HEK293 (cell line): ENCODE data around the gene NFATC3.

Experiments used
- CTCF ChIA-PET: fragments of 350-600 bp; formaldehyde crosslinking; extraction: SDS; loops from one replicate; lab custom pipeline; 2021; ENCODE audit warnings: antibody characterized with exemption; lab: Yijun Ruan, JAX
- POLR2A ChIA-PET: fragments of 300-600 bp; formaldehyde crosslinking; extraction: SDS; loops from one replicate; lab custom pipeline; 2020; ENCODE audit warnings: antibody characterized with exemption, inconsistent platforms; lab: Yijun Ruan, JAX
- H3K27ac ChIP-seq: fragments of 200-500 bp; sonication (Bioruptor generic); 2 replicates; pipeline ENCODE4 v1.5.1; 2014; ENCODE audit warnings: low read depth, low read length, control low read depth, inconsistent platforms; ENCODE audit errors: extremely low read depth
- H3K36me3 ChIP-seq, 2 experiments: fragments of 200-500 bp in 1 of 2; sonication (Bioruptor generic) in 1 of 2; 1 replicate in 1 of 2; 2 replicates in 1 of 2; pipeline ENCODE4 v1.5.1; 2014 to 2017; ENCODE audit warnings: inconsistent platforms in 2 of 2, low read length in 2 of 2; ENCODE audit not compliant: control insufficient read depth in 2 of 2, insufficient read depth in 1 of 2
- H3K4me1 ChIP-seq: fragments of 200-500 bp; sonication (Bioruptor generic); 2 replicates; pipeline ENCODE4 v1.5.1; 2014; ENCODE audit warnings: mild to moderate bottlenecking, low read length, inconsistent platforms; ENCODE audit not compliant: control insufficient read depth, insufficient read depth
- H3K4me3 ChIP-seq: 2 replicates; pipeline ENCODE4 v1.5.1; 2011; ENCODE audit warnings: low read depth, mild to moderate bottlenecking, control low read depth, low read length, moderate library complexity
- H3K9me3 ChIP-seq: fragments of 200-500 bp; sonication (Bioruptor generic); 2 replicates; pipeline ENCODE4 v1.5.1; 2014; ENCODE audit warnings: low read depth, low read length, inconsistent platforms; ENCODE audit not compliant: control insufficient read depth, insufficient read depth
- KLF1 ChIP-seq: fragments of 450-650 bp; formaldehyde crosslinking; IDR thresholded peaks from 2 replicates; pipeline ENCODE4 v1.5.1; 2016; ENCODE audit warnings: missing biosample characterization, missing genetic modification characterization
- KLF7 ChIP-seq: fragments of 450-650 bp; formaldehyde crosslinking; IDR thresholded peaks from 2 replicates; pipeline ENCODE4 v1.5.1; 2016; ENCODE audit warnings: missing biosample characterization, missing genetic modification characterization, borderline replicate concordance
- KLF8 ChIP-seq: fragments of 450-650 bp; formaldehyde crosslinking; IDR thresholded peaks from 2 replicates; pipeline ENCODE4 v1.5.1; 2016; ENCODE audit warnings: missing biosample characterization, missing genetic modification characterization
- KLF9 ChIP-seq: fragments of 450-650 bp; formaldehyde crosslinking; IDR thresholded peaks from 2 replicates; pipeline ENCODE4 v1.5.1; 2016; ENCODE audit warnings: missing biosample characterization, missing genetic modification characterization, low read depth
- MZF1 ChIP-seq: fragments of 450-650 bp; formaldehyde crosslinking; IDR thresholded peaks from 2 replicates; pipeline ENCODE4 v1.5.1; 2017; ENCODE audit warnings: missing biosample characterization, missing genetic modification characterization, borderline replicate concordance
- REST ChIP-seq: fragments of 450-650 bp; formaldehyde crosslinking; IDR thresholded peaks from 2 replicates; pipeline ENCODE4 v1.5.1; 2016; ENCODE audit warnings: missing biosample characterization, missing genetic modification characterization
- ZBTB20 ChIP-seq: fragments of 450-650 bp; formaldehyde crosslinking; IDR thresholded peaks from 2 replicates; pipeline ENCODE4 v1.5.1; 2016; ENCODE audit warnings: missing biosample characterization, missing genetic modification characterization
- ZFP3 ChIP-seq: fragments of 450-650 bp; formaldehyde crosslinking; IDR thresholded peaks from 2 replicates; pipeline ENCODE4 v1.5.1; 2016; ENCODE audit warnings: low read depth, missing biosample characterization, missing genetic modification characterization
- ZFP69B ChIP-seq: fragments of 450-650 bp; formaldehyde crosslinking; IDR thresholded peaks from 2 replicates; pipeline ENCODE4 v1.5.1; 2016; ENCODE audit warnings: missing biosample characterization, missing genetic modification characterization
- ZNF148 ChIP-seq: fragments of 450-650 bp; formaldehyde crosslinking; IDR thresholded peaks from 2 replicates; pipeline ENCODE4 v1.5.0; 2017; ENCODE audit warnings: missing biosample characterization, missing genetic modification characterization, borderline replicate concordance
- ZNF16 ChIP-seq: fragments of 450-650 bp; formaldehyde crosslinking; IDR thresholded peaks from 2 replicates; pipeline ENCODE4 v1.5.1; 2016; ENCODE audit warnings: low read depth, missing biosample characterization, missing genetic modification characterization
- ZNF214 ChIP-seq: fragments of 450-650 bp; formaldehyde crosslinking; IDR thresholded peaks from 2 replicates; pipeline ENCODE4 v1.5.1; 2017; ENCODE audit warnings: missing biosample characterization, mild to moderate bottlenecking, missing genetic modification characterization, borderline replicate concordance
- ZNF23 ChIP-seq: fragments of 450-650 bp; formaldehyde crosslinking; IDR thresholded peaks from 2 replicates; pipeline ENCODE4 v1.5.1; 2016; ENCODE audit warnings: missing biosample characterization, missing genetic modification characterization, borderline replicate concordance
- ZNF239 ChIP-seq: fragments of 450-650 bp; formaldehyde crosslinking; IDR thresholded peaks from 2 replicates; pipeline ENCODE4 v1.5.1; 2016; ENCODE audit warnings: missing biosample characterization, missing genetic modification characterization
- ZNF274 ChIP-seq, 2 experiments: fragments of 200-500 bp in 1 of 2; fragments of 450-650 bp in 1 of 2; sonication (Bioruptor generic) in 1 of 2; formaldehyde crosslinking in 1 of 2; IDR thresholded peaks; 2 replicates each; pipeline versions ENCODE4 v1.5.1 to v1.6.1; 2014 to 2016; ENCODE audit warnings: borderline replicate concordance in 1 of 2, inconsistent platforms in 1 of 2, low read length in 1 of 2, missing biosample characterization in 1 of 2, missing genetic modification characterization in 1 of 2
- ZNF292 ChIP-seq: fragments of 450-650 bp; formaldehyde crosslinking; IDR thresholded peaks from 2 replicates; pipeline ENCODE4 v1.5.1; 2016; ENCODE audit warnings: low read depth, missing biosample characterization, missing genetic modification characterization, borderline replicate concordance
- ZNF362 ChIP-seq: fragments of 450-650 bp; formaldehyde crosslinking; IDR thresholded peaks from 2 replicates; pipeline ENCODE4 v1.5.1; 2016; ENCODE audit warnings: missing biosample characterization, missing genetic modification characterization
- ZNF449 ChIP-seq: fragments of 450-650 bp; formaldehyde crosslinking; IDR thresholded peaks from 2 replicates; pipeline ENCODE4 v1.5.1; 2017; ENCODE audit warnings: missing biosample characterization, mild to moderate bottlenecking, missing genetic modification characterization, moderate library complexity
- ZNF48 ChIP-seq: fragments of 450-650 bp; formaldehyde crosslinking; IDR thresholded peaks from 2 replicates; pipeline ENCODE4 v1.5.1; 2016; ENCODE audit warnings: missing biosample characterization, missing genetic modification characterization
- ZNF521 ChIP-seq: fragments of 450-650 bp; formaldehyde crosslinking; IDR thresholded peaks from 2 replicates; pipeline ENCODE4 v1.5.1; 2017; ENCODE audit warnings: missing biosample characterization, mild to moderate bottlenecking, missing genetic modification characterization
- ZNF544 ChIP-seq: fragments of 450-650 bp; formaldehyde crosslinking; IDR thresholded peaks from 2 replicates; pipeline ENCODE4 v1.5.0; 2017; ENCODE audit warnings: missing biosample characterization, missing genetic modification characterization
- ZNF549 ChIP-seq: fragments of 450-650 bp; IDR thresholded peaks from 2 replicates; pipeline ENCODE4 v1.5.1; 2018; ENCODE audit warnings: missing biosample characterization, missing genetic modification characterization, mild to moderate bottlenecking, inconsistent platforms, moderate library complexity
- ZNF558 ChIP-seq: fragments of 450-650 bp; formaldehyde crosslinking; IDR thresholded peaks from 2 replicates; pipeline ENCODE4 v1.5.1; 2016; ENCODE audit warnings: missing biosample characterization, missing genetic modification characterization
- ZNF600 ChIP-seq: fragments of 450-650 bp; formaldehyde crosslinking; IDR thresholded peaks from 2 replicates; pipeline ENCODE4 v1.5.1; 2016; ENCODE audit warnings: missing biosample characterization, missing genetic modification characterization
- ZNF791 ChIP-seq: fragments of 450-650 bp; formaldehyde crosslinking; IDR thresholded peaks from 2 replicates; pipeline ENCODE4 v1.5.1; 2016; ENCODE audit warnings: missing biosample characterization, missing genetic modification characterization
- ZSCAN30 ChIP-seq: fragments of 450-650 bp; IDR thresholded peaks from 2 replicates; pipeline ENCODE4 v1.5.1; 2018; ENCODE audit warnings: missing biosample characterization, mild to moderate bottlenecking, missing genetic modification characterization, moderate library complexity

The NFATC3 gene

GRCh38 chr16:68217506-68217905 lies 132.3 kb downstream of the NFATC3 start:
- H3K27ac ChIP-seq = no peak overlapping the region
- CTCF ChIA-PET = interaction anchor here (1.7 kb wide), 1 partner anchor 11 kb away, joined by 7 read pairs; no protein-coding TSS in a partner anchor
- peaks cover 0 to 7% of the 10 kb centered on the region in 2 experiments; a peak in 2 of 3 replicates for H3K36me3 ChIP-seq
- TF ChIP-seq ZNF558 (no peak), KLF1 (tag by site-specific recombination) (no peak), REST (no peak), ZFP69B (no peak), ZNF791 (tag by site-specific recombination) (no peak), ZNF148 (no peak), ZNF239 (no peak), ZBTB20 (tag by site-specific recombination) (no peak), ZNF16 (tag by site-specific recombination) (no peak), ZNF449 (tag by site-specific recombination) (no peak), ZFP3 (no peak), KLF8 (tag by site-specific recombination) (no peak), KLF7 (tag by site-specific recombination) (no peak)
- POLR2A ChIA-PET = interaction anchor here (0.6 kb wide), 2 partner anchors 9 to 19 kb away, joined by 3 to 7 read pairs; partner anchors contain the start of gene ESRP2
- H3K4me1 ChIP-seq = no peaks in the 10 kb centered on the region
- no peaks in the 10 kb centered on the region for H3K9me3 ChIP-seq
- no peak overlapping the region for H3K4me3 ChIP-seq

- H3K36me3 ChIP-seq = peaks cover 0 to 7% of the 10 kb centered on the region in 2 experiments; a peak in 2 of 3 replicates
- no peaks in the 10 kb centered on the region for H3K4me1 ChIP-seq
- H3K4me3 ChIP-seq = no peak overlapping the region
- CTCF ChIA-PET = interaction anchor here (0.6 to 0.7 kb wide), 2 partner anchors 9 to 98 kb away, joined by 4 to 6 read pairs; no protein-coding TSS in a partner anchor
- POLR2A ChIA-PET = no interaction called here
- H3K9me3 ChIP-seq = no peaks in the 10 kb centered on the region
- no peak overlapping the region for H3K27ac ChIP-seq
- TF ChIP-seq MZF1 (tag by site-specific recombination) = no peak
- no peak for TF ChIP-seq ZNF48 (tag by site-specific recombination)
- no peak for TF ChIP-seq ZNF292 (tag by site-specific recombination)
- TF ChIP-seq ZNF23 = no peak
- no peak for TF ChIP-seq ZNF274 (IDR thresholded peaks at IDR 0.05; ENCODE audit: low read length)
- TF ChIP-seq ZNF274 (tag by site-specific recombination; IDR thresholded peaks at IDR 0.05; ENCODE audit: borderline replicate concordance) = no peak
- no peak for TF ChIP-seq ZSCAN30 (tag by site-specific recombination)
- no peak for TF ChIP-seq ZNF600
- TF ChIP-seq ZNF362 (tag by site-specific recombination) = no peak
- no peak for TF ChIP-seq ZNF549 (tag by site-specific recombination)
- no peak for TF ChIP-seq ZNF521 (tag by site-specific recombination)
- TF ChIP-seq ZNF544 (tag by site-specific recombination) = no peak
- no peak for TF ChIP-seq ZFP3
- TF ChIP-seq KLF9 = no peak
- TF ChIP-seq ZNF214 (tag by site-specific recombination) = no peak
These were observed 134.7 kb downstream of the NFATC3 start for GRCh38 chr16:68219725-68220351.
